ENCODE measurements around the gene PDIA5.
"Not testable (repeated sequence)": the region's sequence is repeated elsewhere in the genome, so short reads cannot be mapped to it uniquely, and the experiment has no call there.

Gene PDIA5

DNA sequence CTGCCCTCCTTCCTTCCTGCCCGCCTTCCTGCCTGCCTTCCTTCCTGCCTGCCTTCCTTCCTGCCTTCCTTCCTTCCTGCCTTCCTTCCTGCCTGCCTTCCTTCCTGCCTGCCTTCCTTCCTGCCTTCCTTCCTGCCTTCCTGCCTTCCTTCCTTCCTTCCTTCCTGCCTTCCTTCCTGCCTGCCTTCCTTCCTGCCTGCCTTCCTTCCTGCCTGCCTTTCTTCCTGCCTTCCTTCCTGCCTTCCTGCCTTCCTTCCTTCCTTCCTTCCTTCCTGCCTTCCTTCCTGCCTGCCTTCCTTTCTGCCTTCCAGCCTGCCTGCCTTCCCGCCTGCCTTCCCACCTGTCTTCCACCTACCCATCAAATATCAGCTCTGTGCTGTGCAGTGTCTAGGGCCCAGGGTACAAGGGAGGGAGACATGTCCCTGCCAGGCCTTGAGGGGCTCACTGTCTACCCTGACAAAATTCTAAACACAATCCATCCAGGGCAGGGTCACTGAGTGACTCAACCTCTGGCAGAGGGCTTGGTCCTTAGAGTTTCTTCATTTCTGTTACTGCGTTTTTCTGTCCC, 85.1 kb downstream of the PDIA5 start:
- DNase-seq: not testable (repeated sequence)

DNA sequence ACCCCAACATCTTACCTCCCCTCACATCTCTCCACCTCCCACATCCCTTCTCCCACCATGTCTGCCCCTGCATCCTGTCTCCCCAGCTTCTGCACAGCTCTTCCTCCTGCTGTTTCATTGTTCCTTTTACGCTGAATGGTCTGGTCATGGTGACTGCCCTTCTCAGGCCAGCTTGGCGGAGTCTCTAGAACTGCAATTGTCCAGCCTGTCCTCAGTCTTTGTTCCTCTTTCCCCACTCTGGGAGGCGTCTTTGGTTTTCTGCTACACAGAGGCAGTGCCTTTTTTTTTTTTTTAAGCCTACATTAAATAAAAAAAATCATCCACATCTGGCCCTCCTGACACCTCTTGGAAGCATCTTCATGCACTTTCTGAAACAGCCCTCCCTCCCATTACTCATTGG, 85.9 kb downstream of the PDIA5 start:
- no peak for DNase-seq

DNA sequence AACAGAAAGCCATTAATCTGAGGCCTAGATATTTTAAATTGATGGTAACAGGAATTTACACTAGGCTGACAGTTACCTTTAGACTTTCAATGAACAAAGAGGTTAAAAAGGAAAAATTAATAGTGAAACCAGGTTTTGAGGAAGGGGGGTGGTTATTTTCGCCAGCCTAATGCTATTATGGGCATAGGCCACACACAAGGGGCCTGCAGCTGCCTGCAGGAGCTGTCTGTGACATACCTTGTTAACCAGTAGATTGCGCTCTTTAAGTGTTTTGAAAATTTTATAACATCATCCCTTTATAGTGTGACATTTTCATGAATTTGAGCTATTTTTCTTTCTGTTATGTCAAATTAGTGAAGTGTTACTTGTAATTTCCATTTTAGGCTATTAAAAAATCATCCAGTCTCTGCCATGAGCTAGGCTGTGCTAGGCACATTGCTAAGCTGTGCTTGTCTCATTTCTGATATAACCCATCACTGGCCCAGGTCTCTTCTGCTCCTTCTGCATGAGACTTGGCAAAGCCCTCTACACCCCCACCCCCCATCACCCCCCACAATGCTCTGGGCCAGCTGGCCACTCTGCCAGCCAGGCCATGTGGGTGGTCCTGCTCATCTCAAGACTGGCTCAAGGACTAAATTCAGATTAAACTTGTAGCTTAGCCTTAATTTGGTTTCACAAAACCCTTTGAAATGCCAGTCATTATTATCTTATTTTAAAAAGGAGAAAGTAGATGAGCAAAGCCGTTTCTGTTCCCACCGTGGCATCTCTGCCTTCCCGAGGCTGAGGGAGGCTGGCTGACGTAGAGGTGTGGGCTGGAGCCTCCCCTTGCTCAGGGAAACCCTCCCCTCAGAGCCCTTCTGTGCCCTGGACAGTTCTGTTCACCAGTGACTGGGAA, 86.5 kb downstream of the PDIA5 start:
- DNase-seq: no peak

DNA sequence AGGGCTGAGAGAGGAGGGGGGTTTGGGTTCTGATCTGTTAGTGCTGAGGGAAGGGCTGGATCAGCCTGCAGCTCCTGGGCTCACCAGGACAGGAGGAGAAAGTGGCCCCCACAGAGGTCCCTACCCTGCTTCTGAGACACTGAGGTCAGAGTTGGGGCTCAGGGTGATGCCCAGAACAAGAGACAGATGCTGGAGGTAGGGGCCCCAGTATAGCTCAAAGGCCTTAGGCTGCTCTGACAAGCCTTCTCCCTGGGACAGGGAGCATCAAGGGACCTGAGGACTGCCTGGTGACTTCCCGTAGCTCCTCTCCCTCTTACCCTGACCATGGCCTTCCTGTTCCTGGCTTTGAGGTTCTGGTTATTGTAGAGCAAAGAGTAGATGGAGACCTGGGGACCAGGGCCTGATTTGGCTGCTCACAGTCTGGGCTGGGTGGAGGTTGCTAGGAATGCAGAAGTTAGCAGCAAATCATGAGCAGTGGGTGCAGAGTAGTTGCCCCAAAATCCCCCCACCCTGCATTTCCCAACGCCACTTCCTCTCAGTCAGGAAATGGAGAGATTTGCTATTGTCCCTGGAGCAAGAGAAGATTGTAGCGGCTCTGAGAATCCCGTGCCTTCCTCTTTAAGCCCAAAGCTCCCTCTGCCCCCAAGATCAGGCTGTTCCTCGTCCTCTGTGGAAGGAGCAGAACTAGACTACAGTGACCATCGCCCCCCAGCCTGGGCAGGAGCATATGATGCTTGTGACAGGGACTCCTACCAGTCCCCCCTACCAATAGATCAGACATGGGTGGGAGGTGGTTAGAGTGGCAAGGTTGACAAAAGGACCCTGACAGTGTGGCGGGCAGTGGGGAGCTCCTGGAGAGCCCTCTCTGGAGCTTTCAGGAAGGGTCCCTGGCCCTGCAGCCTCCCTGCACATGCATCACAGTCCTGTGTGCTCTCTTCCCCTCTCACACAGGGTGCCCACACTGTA, 87.5 kb downstream of the PDIA5 start:
- no peak for DNase-seq

DNA sequence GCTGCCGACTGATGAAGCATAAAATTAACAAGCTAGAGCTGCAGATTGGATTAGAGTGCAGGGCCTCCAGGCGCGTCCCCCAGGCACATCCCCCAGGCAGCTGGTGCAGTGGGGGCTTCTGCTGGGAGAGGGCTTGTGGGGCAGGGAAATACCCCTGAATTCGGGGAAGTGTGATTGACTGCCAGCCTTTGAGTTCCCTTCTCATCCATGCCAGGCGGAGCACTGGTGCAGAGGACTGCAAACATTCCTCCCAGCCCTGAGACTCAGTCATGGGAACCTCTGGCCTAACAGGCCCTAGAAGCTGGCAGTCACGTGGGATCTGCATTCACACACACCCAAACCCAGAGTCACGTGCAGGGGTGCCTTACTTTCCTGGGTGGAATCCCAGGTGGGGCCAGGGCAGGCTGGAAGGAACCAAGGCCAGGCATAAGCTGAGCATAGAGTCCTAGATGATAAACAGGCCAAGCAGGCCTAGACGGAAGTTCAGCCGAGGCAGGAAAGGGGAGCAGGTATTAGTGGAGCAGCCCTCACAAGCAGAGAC, 88.7 kb downstream of the PDIA5 start:
- DNase-seq: no peak

DNA sequence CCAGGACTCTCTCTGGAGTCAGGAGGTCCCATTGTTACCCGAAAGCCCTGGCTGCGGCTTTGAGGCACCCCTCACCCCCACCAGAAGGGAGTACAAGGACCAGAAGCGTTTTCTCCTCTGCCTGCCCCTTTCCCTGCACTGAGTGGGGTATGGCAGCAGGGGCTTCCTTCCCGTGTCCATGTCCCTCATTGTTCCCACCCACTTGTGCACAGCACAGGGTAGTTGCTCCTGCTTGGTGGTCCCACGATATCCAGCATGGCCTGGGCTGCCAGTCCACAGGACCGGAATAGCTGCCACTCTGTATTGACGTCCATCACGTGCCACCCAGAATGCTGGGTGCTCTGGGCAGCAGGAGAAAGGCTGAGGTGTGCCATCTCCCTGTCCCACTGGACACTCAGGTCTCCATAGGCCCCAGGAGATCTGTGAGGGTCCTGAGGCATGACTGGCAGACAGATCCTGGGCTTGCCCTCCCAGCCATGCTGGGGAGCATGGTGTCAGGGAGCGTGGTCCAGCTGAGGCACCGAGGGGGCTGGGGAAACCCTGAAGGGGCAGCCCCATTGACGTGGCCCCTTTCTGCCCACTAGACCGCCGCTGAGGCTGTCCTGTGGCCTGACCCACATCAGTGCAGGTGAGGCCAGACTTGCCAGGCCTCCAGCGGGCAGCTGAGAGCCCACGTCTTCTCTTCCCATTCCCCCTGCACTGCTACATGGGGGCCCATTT, 89.6 kb downstream of the PDIA5 start:
- no peak for DNase-seq

DNA sequence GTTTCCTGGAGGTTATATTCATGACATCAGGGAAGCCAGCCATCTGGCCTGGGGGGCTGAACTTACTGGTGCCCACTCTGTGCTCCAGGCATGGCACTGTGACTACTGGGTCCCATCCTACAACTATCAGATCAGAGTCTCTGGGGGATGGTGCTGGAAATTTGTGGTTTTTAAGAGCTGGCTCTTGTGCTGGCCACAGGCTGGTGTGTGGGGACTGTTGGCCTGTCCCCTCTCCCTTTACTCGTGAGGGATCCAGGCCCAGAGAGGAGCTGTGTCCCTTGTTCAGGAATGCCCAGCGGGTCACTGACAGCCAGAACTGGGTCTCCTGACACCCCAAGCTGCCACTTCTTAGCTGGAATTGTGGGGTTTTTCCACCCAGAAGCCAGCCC, 90.4 kb downstream of the PDIA5 start:
- no peak for DNase-seq

DNA sequence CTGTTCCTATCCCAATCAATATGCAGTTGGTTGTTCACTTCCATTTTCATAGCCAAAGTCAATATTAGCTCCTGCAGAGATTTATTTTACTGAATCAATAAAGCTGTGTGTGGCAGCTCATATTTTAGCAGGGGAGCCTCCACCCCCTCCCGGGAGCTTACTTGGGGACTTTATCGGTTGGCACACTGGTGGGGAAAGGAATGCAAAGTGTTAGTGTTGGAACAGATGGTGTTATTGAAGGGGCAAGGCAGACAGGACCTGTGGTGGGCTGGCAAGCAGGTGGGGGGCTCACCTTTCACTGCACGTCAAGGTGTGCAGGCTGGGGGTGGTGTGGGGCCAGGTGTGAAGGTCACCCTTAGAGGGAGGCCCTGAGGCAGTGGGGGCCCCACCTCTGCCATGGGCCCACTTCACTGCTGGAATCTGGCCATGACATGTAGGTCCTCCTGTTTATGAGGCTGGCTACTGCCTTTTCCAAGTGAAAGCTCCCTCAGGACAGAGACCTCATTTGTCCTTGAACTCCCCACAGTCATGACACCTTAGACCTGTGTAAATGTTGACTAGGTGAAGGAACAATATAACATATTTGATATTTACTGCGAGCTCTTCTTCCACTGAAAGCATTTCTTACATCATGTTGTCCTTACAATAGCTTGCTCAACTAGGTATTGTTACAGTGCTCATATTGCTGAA, 90.9 kb downstream of the PDIA5 start:
- DNase-seq: no peak

DNA sequence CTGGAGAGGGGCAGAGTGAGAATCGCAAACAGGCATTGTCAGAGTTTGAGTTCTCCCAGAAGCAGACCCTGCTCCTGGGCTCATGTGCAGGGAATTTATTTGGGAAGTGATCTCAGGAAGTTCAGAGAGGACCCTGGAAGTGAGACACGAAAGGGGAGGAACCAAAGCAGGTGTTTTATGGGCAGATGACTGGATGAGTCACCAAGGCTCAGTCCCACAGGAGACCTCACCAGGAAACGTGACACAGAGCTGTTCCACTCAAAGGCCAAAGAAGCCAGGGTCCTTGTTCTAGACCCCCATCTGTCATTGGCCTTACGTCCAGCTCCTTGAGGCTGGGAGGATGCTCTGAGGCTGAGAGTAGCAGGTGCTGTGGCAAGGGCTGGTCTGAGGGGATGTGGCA, 91.5 kb downstream of the PDIA5 start:
- DNase-seq: no peak

DNA sequence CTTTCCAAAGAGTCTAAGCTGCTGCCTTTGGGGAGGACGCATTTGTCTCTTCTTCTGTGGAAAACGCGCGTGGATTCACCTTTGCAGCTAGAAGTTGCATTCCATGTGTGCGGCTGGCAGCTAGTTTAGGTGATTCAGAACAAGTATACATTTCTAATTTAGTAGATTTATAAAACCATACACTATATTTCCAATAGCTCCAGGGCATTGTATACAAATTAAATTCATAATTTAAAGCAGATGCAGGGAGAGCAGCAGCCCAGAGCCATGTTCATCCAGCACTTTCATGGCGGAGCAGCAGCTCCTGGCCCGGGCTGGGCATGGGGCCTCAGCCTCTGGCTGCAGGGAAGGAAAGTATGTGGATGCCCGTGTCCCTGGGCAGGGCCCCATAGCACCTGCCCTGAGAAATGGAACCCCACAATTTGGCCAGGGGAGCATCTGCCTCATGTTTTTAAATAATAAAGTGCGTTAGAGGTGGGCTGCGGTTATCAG, 92.1 kb downstream of the PDIA5 start:
- no peak for DNase-seq

DNA sequence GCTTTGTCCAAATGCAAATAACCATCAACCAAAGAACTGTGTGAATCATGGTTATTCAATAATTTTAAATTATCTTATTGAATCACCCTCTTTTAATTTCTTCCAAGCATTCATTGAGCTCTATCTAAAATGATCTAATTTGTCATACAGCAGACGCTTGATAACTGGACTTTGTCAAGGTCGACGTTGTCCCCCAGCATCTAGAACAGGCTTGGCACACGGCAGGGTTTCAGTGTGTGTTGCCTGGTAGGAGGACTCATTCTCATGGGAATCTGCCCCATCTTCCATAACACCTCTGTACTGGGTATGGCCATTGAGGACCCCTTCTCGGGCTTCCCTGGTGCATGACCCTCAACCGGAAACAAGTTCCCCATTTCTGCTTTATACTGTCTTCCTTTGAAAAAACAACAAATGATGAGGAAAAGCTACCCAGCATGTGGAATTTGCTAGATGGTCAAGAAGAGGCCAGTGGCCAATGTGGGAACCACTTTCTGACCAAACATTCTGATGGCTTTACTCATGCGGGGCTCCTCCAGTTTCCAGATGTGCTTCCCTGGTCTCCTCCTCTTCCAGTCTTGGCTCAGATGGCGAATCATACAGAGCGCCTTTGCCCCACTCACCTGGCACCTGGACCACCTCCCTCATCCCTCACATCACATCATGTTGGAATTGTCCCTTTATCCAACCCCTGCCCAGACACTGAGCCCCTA, 93.3 kb downstream of the PDIA5 start:
- DNase-seq: no peak

DNA sequence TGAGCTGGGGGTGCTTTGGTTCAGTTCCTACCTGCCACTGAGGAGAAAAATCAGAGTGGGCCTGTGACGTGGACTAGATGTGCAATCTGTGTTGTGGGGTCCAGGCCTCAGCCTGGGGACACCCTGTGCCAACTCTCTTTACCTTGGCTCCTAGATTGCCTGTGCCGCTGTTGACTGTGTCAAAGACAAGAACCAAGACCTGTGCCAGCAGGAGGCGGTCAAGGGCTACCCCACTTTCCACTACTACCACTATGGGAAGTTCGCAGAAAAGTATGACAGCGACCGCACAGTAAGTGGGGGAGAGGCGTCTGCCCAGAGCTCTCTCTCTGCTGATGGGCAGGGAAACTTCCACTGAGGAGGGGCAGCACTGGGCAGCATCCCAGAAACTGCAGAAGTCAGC, 94.3 kb downstream of the PDIA5 start:
- no peak for DNase-seq

DNA sequence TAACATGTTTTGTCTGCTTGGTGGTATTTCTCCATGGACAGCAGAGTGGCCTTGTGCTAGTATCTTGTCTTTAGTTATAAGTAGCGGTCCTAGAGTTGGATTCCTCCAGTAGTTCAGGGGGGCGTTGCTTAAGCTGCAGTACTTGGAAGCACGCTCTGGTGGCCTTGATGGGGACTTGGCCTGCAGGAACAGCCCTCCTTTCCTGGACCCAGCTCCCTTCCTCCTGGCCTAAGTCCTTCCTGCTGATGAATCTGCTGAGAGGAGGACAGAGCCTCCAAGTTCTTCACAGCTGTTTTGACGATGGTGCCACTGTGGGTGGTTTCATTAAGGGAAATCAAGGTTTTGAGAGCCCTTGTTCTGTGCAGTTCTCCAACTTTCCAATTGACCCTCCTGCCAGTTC, 96.3 kb downstream of the PDIA5 start:
- no peak for DNase-seq

DNA sequence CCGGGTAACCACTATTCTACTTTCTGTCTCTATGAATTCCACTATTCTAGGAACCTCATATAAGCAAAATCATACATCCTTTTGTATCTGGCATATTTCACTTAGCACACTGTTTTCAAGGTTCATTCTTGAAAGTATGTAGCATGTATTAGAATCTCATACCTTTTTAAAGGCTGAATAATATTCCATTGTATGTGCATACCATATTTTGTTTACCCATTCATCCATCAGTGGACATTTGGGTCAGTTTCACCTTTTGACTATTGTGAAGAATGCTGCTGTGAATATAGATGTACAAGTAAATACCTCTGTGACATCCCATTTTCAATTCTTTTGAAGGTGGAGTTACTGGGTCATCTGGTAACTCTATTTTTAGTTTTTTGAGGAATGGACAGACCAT, 98.3 kb downstream of the PDIA5 start:
- no peak for DNase-seq

DNA sequence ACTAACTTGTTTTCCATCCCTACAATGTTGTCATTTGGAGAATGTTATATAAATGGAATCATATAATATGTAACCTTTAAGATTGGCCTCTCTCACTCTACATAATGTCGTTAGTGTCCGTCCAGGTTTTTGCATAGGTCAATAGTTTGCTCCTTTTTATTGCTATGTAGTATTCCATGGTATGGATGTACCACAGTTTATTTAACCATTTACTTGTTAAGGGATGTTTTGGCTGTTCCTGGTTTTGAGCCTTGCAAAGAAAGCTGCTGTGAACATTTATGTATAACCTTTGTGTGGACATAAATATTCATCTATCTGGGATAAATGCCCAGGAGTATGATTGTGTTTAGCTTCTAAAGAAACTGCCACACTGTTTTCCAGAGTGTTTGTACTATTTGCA, 100.9 kb downstream of the PDIA5 start:
- DNase-seq: no peak

DNA sequence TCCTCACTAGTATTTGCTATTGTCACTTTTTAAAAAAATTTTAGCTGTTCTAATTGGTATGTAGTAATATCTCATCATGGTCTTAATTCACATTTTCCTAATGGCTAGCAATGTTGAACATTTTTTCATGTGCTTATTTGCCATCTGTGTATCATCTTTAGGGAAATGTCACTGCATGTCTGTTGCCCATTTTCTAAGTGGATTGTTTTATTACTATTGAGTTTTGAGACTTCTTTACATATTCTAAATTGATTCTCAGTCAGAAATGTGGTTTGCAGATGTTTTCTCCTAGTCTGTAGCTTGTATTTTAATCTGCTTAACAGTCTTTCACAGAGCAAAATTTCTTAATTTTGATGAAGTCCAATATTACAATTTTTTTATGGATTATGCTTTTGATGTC, 101.3 kb downstream of the PDIA5 start:
- DNase-seq: no peak

DNA sequence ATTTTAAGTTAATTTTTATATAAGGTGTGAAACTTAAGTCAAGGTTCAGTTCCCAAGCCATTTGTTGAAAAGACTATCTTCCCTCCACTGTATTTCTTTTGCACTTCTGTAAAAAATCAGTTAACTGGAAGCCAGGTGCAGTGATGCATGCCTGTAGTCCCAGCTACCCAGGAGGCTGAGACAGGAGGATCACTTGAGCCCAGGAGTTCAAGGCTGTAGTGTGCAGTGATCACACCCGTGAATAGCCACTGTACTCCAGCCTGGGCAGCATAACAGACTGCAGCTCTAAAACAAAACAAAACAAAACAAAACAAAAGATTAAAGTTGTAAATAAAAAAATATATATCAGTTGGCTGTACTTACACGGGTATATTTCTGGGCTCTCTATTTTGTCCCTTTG, 101.8 kb downstream of the PDIA5 start:
- no peak for DNase-seq

DNA sequence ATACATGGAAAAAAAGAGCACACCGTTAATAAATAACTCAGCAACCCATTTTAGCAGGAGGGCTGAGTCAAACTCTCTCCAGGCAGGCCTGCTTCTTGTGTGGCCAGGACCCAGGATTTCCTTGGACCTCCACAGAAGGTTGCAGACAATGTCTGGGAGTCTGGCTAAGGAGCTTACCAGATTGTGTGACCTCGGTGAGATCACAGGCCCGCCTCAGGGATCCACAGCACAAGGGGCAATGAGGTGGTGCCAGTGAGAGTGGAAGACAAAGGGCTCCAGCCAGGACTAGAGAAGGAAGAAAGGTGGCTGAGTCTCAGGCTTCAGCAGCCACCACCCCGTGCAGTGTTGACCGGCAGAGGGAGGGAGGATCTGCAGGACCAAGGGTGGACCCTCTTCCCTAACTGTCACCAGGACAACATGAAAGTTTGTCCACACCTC, 102.7 kb downstream of the PDIA5 start:
- no peak for DNase-seq

DNA sequence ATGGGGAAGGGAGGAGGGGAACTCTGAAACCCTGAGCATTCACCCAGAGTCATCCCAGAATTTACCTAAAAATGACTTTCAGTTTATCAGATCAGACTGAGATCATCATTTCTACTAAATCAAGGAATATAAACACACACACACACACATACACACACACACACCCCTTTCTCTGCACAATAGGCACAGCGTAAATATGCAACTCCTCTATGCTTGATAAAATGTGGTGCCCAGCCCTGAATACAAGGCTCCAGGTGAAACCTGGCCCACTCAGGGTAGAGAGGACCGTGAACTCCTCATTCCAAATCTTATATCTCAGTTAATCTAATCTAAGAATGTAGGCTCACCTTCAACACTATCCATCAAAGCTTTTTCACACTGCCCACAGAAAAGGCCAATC, 103.1 kb downstream of the PDIA5 start:
- no peak for DNase-seq

DNA sequence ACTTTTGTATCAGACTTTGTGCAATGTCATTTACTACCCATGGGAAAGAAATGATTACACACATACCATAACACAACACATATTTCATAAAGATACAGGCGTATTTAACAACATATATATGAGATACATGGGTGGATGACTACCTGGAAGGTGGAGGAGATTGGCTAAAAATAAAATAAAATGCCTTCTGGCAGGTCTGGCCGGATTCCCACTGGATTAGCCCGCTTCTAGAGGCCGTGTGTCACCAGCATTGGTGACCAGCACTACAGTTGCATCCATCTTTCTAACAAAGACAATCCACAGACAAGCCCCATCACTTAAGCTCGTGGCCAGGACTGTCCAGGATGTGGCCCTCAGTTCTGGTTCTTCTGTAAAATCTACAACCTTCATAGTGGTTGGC, 114.0 kb downstream of the PDIA5 start:
- DNase-seq: no peak

DNA sequence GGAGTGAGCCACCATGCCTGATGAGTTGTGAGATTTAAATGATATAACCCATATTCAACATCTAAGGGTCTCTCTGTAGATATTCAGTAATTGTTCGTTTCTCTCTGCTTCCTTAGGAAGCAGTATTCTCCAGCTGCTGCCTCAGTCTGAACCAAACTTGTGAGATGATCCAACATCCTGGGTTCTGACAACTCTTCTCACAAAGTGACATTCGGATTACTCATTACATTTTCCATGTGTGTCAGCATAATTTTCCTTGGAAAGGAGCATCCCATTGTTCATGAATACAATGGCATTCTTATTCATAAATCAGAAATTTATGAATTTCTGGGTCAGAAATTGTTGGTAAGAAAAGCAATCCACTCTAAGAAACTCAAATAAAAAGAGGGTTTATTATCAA, 119.9 kb downstream of the PDIA5 start:
- DNase-seq: no peak
